NB4 (cell line): ENCODE measurements around the gene RAD51B.

Experiments
- CTCF ChIP-seq: IDR thresholded peaks from one replicate; pipeline ENCODE4 v1.5.1; 2012; ENCODE audit warnings: low read depth, low read length
- MAX ChIP-seq: IDR thresholded peaks from 2 replicates; pipeline ENCODE4 v1.6.1; 2011; ENCODE audit warnings: low read depth, low read length
- MYC ChIP-seq: IDR thresholded peaks from 2 replicates; pipeline ENCODE4 v1.6.1; 2011; ENCODE audit warnings: low read depth, low read length
- POLR2A ChIP-seq: IDR thresholded peaks from 2 replicates; pipeline ENCODE4 v1.6.1; 2011; ENCODE audit warnings: mild to moderate bottlenecking; ENCODE audit not compliant: insufficient read length; ENCODE audit errors: extremely low read depth

GRCh38 chr14:68386950-68387779 lies 567.6 kb downstream of the RAD51B start:
- TF ChIP-seq CTCF (no peak), MAX (no peak), POLR2A (no peak), MYC (no peak)
